BJ (cell line): ENCODE data around the gene NDUFA6. TPM values are rescaled to one million over a fixed set of nuclear protein-coding genes. Genes with fewer than 3 reads are reported as not detected.

Experiments used
- CTCF ChIA-PET: fragments of 350-600 bp; formaldehyde crosslinking; extraction: SDS; loops from one replicate; lab custom pipeline; 2021; ENCODE audit warnings: antibody characterized with exemption, inconsistent platforms; lab: Yijun Ruan, JAX
- POLR2A ChIA-PET: fragments of 300-600 bp; sonication (Branson Sonifier 250); formaldehyde crosslinking; extraction: SDS; loops from one replicate; lab custom pipeline; 2021; ENCODE audit warnings: antibody characterized with exemption; lab: Charles Lee
- DNase-seq: peaks from one replicate; pipeline ENCODE4 v3.0.0-alpha.2; 2011; ENCODE audit warnings: low read depth
- H3K27me3 ChIP-seq: 2 replicates; pipeline ENCODE4 v1.6.0; 2011; ENCODE audit warnings: low read length; ENCODE audit not compliant: control insufficient read depth, insufficient read depth
- H3K36me3 ChIP-seq: 2 replicates; pipeline ENCODE4 v1.5.1; 2011; ENCODE audit warnings: low read length; ENCODE audit not compliant: control insufficient read depth, insufficient read depth
- H3K4me3 ChIP-seq: 2 replicates; pipeline ENCODE4 v1.5.1; 2011; ENCODE audit warnings: low read depth, mild to moderate bottlenecking, control low read depth, low read length
- CTCF ChIP-seq: IDR thresholded peaks from 2 replicates; pipeline ENCODE4 v1.5.1; 2011; ENCODE audit warnings: low read depth, mild to moderate bottlenecking, control low read depth, inconsistent platforms, low read length, moderate library complexity; ENCODE audit not compliant: insufficient read depth
- polyA plus RNA-seq: library from polyadenylated mRNA; depleted of rRNA; stranded (reverse); fragments of >200 nt; gene quantifications from 2 replicates; pipeline ENCODE4 v1.2.3, GENCODE V29; 2011

The NDUFA6 gene
- polyA plus RNA-seq, 1 experiment: 76.0 TPM

GRCh38 chr22:42069801-42070516 is 20.6 kb downstream of the NDUFA6 start:
- no peak for TF ChIP-seq CTCF
- POLR2A ChIA-PET: no interaction called here
- DNase-seq: no peak
- Histone ChIP-seq H3K27me3 (no peaks in the 10 kb centered on the region), H3K36me3 (peaks cover 4% of the 10 kb centered on the region), H3K4me3 (peak overlapping the region; percentile 51)
- CTCF ChIA-PET: interaction anchor here (0.6 to 1.3 kb wide), 5 partner anchors 10 to 293 kb away, joined by 3 to 4 read pairs (median 3); partner anchors contain the start of gene SMDT1

GRCh38 chr22:42068291-42068690 is 22.3 kb downstream of the NDUFA6 start:
- CTCF ChIA-PET: interaction anchor here (2.1 kb wide), 1 partner anchor 10 kb away, joined by 5 read pairs; no protein-coding TSS in a partner anchor
- POLR2A ChIA-PET: no interaction called here
- no peak overlapping the region for H3K4me3 ChIP-seq

GRCh38 chr22:42067671-42068251 is 22.8 kb downstream of the NDUFA6 start:
- DNase-seq: no peak
- no peak for TF ChIP-seq CTCF
- ChIA-PET POLR2A (no interaction called here), CTCF (interaction anchor here (2.1 kb wide), 1 partner anchor 9 kb away, joined by 5 read pairs; no protein-coding TSS in a partner anchor)
- Histone ChIP-seq H3K36me3 (peaks cover 4% of the 10 kb centered on the region), H3K4me3 (no peak overlapping the region), H3K27me3 (no peaks in the 10 kb centered on the region)

More at GRCh38 chr22:42068291-42068690, 22.3 kb downstream of the NDUFA6 start:
- no peak for DNase-seq
- H3K27me3 ChIP-seq: no peaks in the 10 kb centered on the region
- H3K36me3 ChIP-seq: peaks cover 4% of the 10 kb centered on the region
- TF ChIP-seq CTCF: no peak

- Histone ChIP-seq H3K36me3 (peaks cover 7% of the 10 kb centered on the region), H3K4me3 (no peak overlapping the region), H3K27me3 (no peaks in the 10 kb centered on the region)
- no peak for DNase-seq
- CTCF ChIA-PET: interaction anchor here (2.1 kb wide), 1 partner anchor 8 kb away, joined by 5 read pairs; no protein-coding TSS in a partner anchor
- no peak for TF ChIP-seq CTCF
- POLR2A ChIA-PET: interaction anchor here (0.6 kb wide), 1 partner anchor 13 kb away, joined by 3 read pairs; the partner anchor contains the start of gene SMDT1
Measured at GRCh38 chr22:42066937-42067336, 23.6 kb downstream of the NDUFA6 start.

- ChIA-PET POLR2A (interaction anchor here (0.6 kb wide), 1 partner anchor 13 kb away, joined by 3 read pairs; the partner anchor contains the start of gene SMDT1), CTCF (interaction anchor here (2.1 kb wide), 1 partner anchor 8 kb away, joined by 5 read pairs; no protein-coding TSS in a partner anchor)
- no peak for TF ChIP-seq CTCF
Measured at GRCh38 chr22:42066126-42066761, 24.3 kb downstream of the NDUFA6 start.

More at GRCh38 chr22:42066126-42066761, 24.3 kb downstream of the NDUFA6 start:
- H3K4me3 ChIP-seq: no peak overlapping the region
- H3K27me3 ChIP-seq: no peaks in the 10 kb centered on the region
- DNase-seq: no peak
- peaks cover 7% of the 10 kb centered on the region for H3K36me3 ChIP-seq
